Colonic mucosa (tissue), 4 donors: Measurements from ENCODE around the gene CIB4. TPM values are rescaled to one million over a fixed set of nuclear protein-coding genes. Genes with fewer than 3 reads are reported as not detected.

Experiments
- DNase-seq: peaks from one replicate; pipeline ENCODE4 v3.0.0-alpha.2; 2020
- H3K27ac ChIP-seq: fragments of 200-600 bp; one replicate; pipeline ENCODE4 v1.8.0; 2021
- H3K27me3 ChIP-seq: fragments of 200-600 bp; one replicate; pipeline ENCODE4 v1.8.0; 2021
- H3K36me3 ChIP-seq: fragments of 200-600 bp; one replicate; pipeline ENCODE4 v1.8.0; 2021
- H3K4me1 ChIP-seq: fragments of 200-600 bp; one replicate; pipeline ENCODE4 v1.8.0; 2021; ENCODE audit warnings: mild to moderate bottlenecking
- H3K4me3 ChIP-seq: fragments of 200-600 bp; one replicate; pipeline ENCODE4 v1.8.0; 2021
- H3K9ac ChIP-seq, 2 donors: one replicate each; pipeline ENCODE4 v1.7.0; 2013; ENCODE audit warnings: control low read depth in 2 of 2, low read depth in 2 of 2, low read length in 2 of 2
- H3K9me3 ChIP-seq: fragments of 200-600 bp; one replicate; pipeline ENCODE4 v1.8.0; 2021
- CTCF ChIP-seq: fragments of 200-600 bp; IDR thresholded peaks from one replicate; pipeline ENCODE4 v1.8.0; 2022; ENCODE audit warnings: antibody characterized with exemption, mild to moderate bottlenecking
- intact Hi-C: fragments of 100-400 bp; cut with DNase I; formaldehyde crosslinking; loops from one replicate; pipeline ENCODE4 v1.14.1; 2022
- total RNA-seq, 2 donors: library from RNA; stranded (reverse); fragmentation: NEBNext Ultra II Directional in 1 of 2; extraction: Animal tissue kit (Norgen Biotek cat#: 25700) in 1 of 2; gene quantifications; one replicate each; pipeline ENCODE4 v1.2.1, GENCODE V29; 2021
- donor health status: healthy.
- donor health status: DM: no; HTN: no; CAD: no.
- donor health status: DM: no; HTN: no; CAD: no.

Gene CIB4
- total RNA-seq, 2 donors from 2014 or later: not detected

- DNase-seq: no peak
- no peak overlapping the region for H3K4me3 ChIP-seq
- no peak overlapping the region for H3K27ac ChIP-seq
- no peaks in the 10 kb centered on the region for H3K4me1 ChIP-seq
- intact Hi-C loops: no loop called here
- no peaks in the 10 kb centered on the region for H3K9me3 ChIP-seq
- TF ChIP-seq CTCF: no peak
- H3K27me3 ChIP-seq: no peaks in the 10 kb centered on the region
- no peak overlapping the region for H3K9ac ChIP-seq
- no peaks in the 10 kb centered on the region for H3K36me3 ChIP-seq
Measured at GRCh38 chr2:26647981-26648380, 6.8 kb upstream of the CIB4 start.

GRCh38 chr2:26646986-26647672, 6.0 kb upstream of the CIB4 start:
- intact Hi-C loops: no loop called here

GRCh38 chr2:26645762-26646161, 4.6 kb upstream of the CIB4 start:
- Histone ChIP-seq H3K36me3 (no peaks in the 10 kb centered on the region), H3K4me1 (no peaks in the 10 kb centered on the region), H3K9ac (no peak overlapping the region), H3K9me3 (no peaks in the 10 kb centered on the region), H3K27me3 (no peaks in the 10 kb centered on the region), H3K27ac (no peak overlapping the region), H3K4me3 (no peak overlapping the region)
- intact Hi-C loops: no loop called here
- TF ChIP-seq CTCF: no peak
- no peak for DNase-seq

More at GRCh38 chr2:26646986-26647672, 6.0 kb upstream of the CIB4 start:
- no peak overlapping the region for H3K4me3 ChIP-seq
- no peaks in the 10 kb centered on the region for H3K9me3 ChIP-seq
- H3K27ac ChIP-seq: no peak overlapping the region
- no peak for TF ChIP-seq CTCF
- H3K27me3 ChIP-seq: no peaks in the 10 kb centered on the region
- no peak overlapping the region for H3K9ac ChIP-seq
- no peaks in the 10 kb centered on the region for H3K36me3 ChIP-seq
- DNase-seq: no peak
- H3K4me1 ChIP-seq: no peaks in the 10 kb centered on the region

- no peaks in the 10 kb centered on the region for H3K4me1 ChIP-seq
- no peak for DNase-seq
- no peaks in the 10 kb centered on the region for H3K9me3 ChIP-seq
Measured at GRCh38 chr2:26644188-26644835, 3.1 kb upstream of the CIB4 start.

GRCh38 chr2:26642429-26642828, 1.3 kb upstream of the CIB4 start:
- DNase-seq: no peak
- Histone ChIP-seq H3K9me3 (no peaks in the 10 kb centered on the region), H3K27me3 (no peaks in the 10 kb centered on the region), H3K4me3 (no peak overlapping the region), H3K36me3 (no peaks in the 10 kb centered on the region), H3K4me1 (no peaks in the 10 kb centered on the region), H3K9ac (no peak overlapping the region), H3K27ac (no peak overlapping the region)
- intact Hi-C loops: no loop called here
- no peak for TF ChIP-seq CTCF

More at GRCh38 chr2:26644188-26644835, 3.1 kb upstream of the CIB4 start:
- Histone ChIP-seq H3K36me3 (no peaks in the 10 kb centered on the region), H3K27ac (no peak overlapping the region), H3K4me3 (no peak overlapping the region), H3K9ac (no peak overlapping the region), H3K27me3 (no peaks in the 10 kb centered on the region)
- intact Hi-C loops: no loop called here
- TF ChIP-seq CTCF: no peak
